Karpas-422 (cell line): ENCODE results near the gene BORCS6. TPM values are rescaled to one million over a fixed set of nuclear protein-coding genes. Genes with fewer than 3 reads are reported as not detected.
"Not testable (repeated sequence)": the region's sequence is repeated elsewhere in the genome, so short reads cannot be mapped to it uniquely, and the experiment has no call there.

Source experiments
- DNase-seq: peaks from one replicate; pipeline ENCODE4 v3.0.0-alpha.2; 2015
- H2AFZ ChIP-seq: fragments of 200-600 bp; sonication (generic); 2 replicates; pipeline ENCODE4 v1.6.1; 2014; ENCODE audit warnings: antibody characterized with exemption, low read length, mixed read lengths
- H3K27ac ChIP-seq: fragments of 200-600 bp; sonication (generic); 2 replicates; pipeline ENCODE4 v1.5.1; 2014; ENCODE audit warnings: mild to moderate bottlenecking, low read length, moderate library complexity
- H3K27me3 ChIP-seq: fragments of 200-600 bp; sonication (generic); 2 replicates; pipeline ENCODE4 v1.6.1; 2014; ENCODE audit warnings: low read length, mixed read lengths
- H3K36me3 ChIP-seq: fragments of 200-600 bp; sonication (generic); 2 replicates; pipeline ENCODE4 v1.6.1; 2014; ENCODE audit warnings: low read length, mixed read lengths; ENCODE audit not compliant: insufficient read depth
- H3K4me1 ChIP-seq: fragments of 200-600 bp; sonication (generic); 2 replicates; pipeline ENCODE4 v1.6.1; 2014; ENCODE audit warnings: mild to moderate bottlenecking, low read length, mixed read lengths
- H3K4me2 ChIP-seq: fragments of 200-600 bp; sonication (generic); 2 replicates; pipeline ENCODE4 v1.6.1; 2014; ENCODE audit warnings: low read length, low read depth, mild to moderate bottlenecking; ENCODE audit not compliant: poor library complexity, severe bottlenecking
- H3K4me3 ChIP-seq: fragments of 200-600 bp; sonication (generic); 2 replicates; pipeline ENCODE4 v1.5.1; 2014; ENCODE audit warnings: mild to moderate bottlenecking, antibody characterized with exemption, low read length, mixed read lengths
- H3K79me2 ChIP-seq: fragments of 200-600 bp; sonication (generic); 2 replicates; pipeline ENCODE4 v1.6.1; 2014; ENCODE audit warnings: mild to moderate bottlenecking, low read length, mixed read lengths
- H3K9ac ChIP-seq: fragments of 200-600 bp; sonication (generic); 2 replicates; pipeline ENCODE4 v1.6.0; 2014; ENCODE audit warnings: low read length
- H3K9me2 ChIP-seq: fragments of 200-600 bp; sonication (generic), shearing (Covaris generic); replicated peaks from 2 replicates; pipeline ENCODE4 v1.6.0; 2014; ENCODE audit warnings: mild to moderate bottlenecking, low read length, moderate library complexity; ENCODE audit not compliant: insufficient read depth
- H3K9me3 ChIP-seq: fragments of 300-700, 200-600 bp; sonication (generic); 2 replicates; pipeline ENCODE4 v1.6.1; 2014; ENCODE audit warnings: low read length, mixed read lengths
- H4K20me1 ChIP-seq: fragments of 200-600 bp; sonication (generic); 2 replicates; pipeline ENCODE4 v1.6.1; 2014; ENCODE audit warnings: mild to moderate bottlenecking, antibody characterized with exemption, low read length, low read depth; ENCODE audit not compliant: insufficient read depth
- total RNA-seq: library from RNA; depleted of rRNA; stranded (reverse); fragments of >200 nt; shearing (Covaris generic); gene quantifications from 2 replicates; pipeline ENCODE4 v1.2.3, GENCODE V29; 2014; ENCODE audit warnings: low replicate concordance

The BORCS6 gene
- total RNA-seq, 1 experiment from 2014 or later: 10.3 TPM

DNA sequence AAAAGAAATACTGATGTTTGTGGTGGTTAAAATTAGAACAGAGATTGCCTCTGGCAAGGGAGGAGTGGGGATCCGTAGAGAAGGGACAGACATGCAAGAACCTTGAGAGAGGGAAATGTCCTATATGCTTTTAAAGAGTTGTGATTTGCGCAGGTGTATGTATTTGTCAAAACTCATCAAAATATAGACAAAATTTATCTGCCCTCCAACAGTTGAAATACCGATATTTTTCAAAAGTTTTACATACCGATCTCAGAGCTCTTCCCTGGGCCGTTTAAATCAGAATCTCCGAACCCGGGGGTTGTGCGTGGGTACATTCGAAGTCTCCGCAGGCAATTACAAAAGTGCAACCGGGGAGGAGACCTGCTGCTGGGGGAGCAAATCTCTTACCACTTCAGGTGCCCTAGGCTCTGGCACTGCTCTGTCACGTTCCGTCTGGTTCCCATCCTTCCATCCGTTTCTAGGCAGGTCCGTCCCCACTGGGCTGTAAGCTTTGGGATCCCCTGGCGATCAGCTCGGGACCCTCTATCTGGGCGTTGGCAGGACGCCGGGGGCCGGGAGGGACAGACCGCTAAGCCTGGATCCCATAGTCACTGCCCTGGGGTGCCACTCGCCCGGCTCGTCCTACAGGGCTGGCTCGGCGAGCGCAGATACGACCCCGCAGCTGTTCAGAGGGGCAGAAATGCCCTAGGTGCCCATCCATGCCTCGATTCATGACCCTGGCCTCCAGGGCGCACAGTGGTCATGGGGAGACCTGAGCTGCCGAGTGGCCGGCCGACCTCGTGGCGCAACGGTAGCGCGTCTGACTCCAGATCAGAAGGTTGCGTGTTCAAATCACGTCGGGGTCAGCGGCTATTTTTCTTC is 4.2 kb downstream of the BORCS6 start:
- Histone ChIP-seq H4K20me1 (peaks cover 12% of the 10 kb centered on the region; the same call in 1 of the 2 replicates), H3K9ac (peak overlapping the region; percentile 73), H2AFZ (peak overlapping the region; percentile 96), H3K9me3 (no peaks in the 10 kb centered on the region), H3K36me3 (no peaks in the 10 kb centered on the region), H3K79me2 (peaks cover 21% of the 10 kb centered on the region), H3K27me3 (no peaks in the 10 kb centered on the region), H3K4me3 (peak overlapping the region; percentile 73), H3K4me1 (peaks cover 31% of the 10 kb centered on the region), H3K4me2 (peak overlapping the region; percentile 99), H3K9me2 (no peaks in the 10 kb centered on the region), H3K27ac (peak overlapping the region; percentile 86)
- DNase-seq: peak; percentile 94

GRCh38 chr17:8176998-8177731 is 12.8 kb downstream of the BORCS6 start:
- Histone ChIP-seq H3K36me3 (no peaks in the 10 kb centered on the region), H2AFZ (peak overlapping the region; percentile 91), H4K20me1 (no peaks in the 10 kb centered on the region), H3K4me2 (peak overlapping the region; percentile 92), H3K4me3 (peak overlapping the region; percentile 99), H3K79me2 (peaks cover 11% of the 10 kb centered on the region), H3K9ac (peak overlapping the region; percentile 96), H3K27ac (peak overlapping the region; percentile 80; the same call in 1 of the 2 replicates), H3K4me1 (peaks cover 37% of the 10 kb centered on the region), H3K27me3 (no peaks in the 10 kb centered on the region), H3K9me2 (no peaks in the 10 kb centered on the region), H3K9me3 (no peaks in the 10 kb centered on the region)
- DNase-seq: no peak

GRCh38 chr17:8176197-8176940 is 13.6 kb downstream of the BORCS6 start, which contains the start of gene TMEM107:
TSS of gene TMEM107 (minus strand) at chr17:8176380. CDS start at chr17:8176286, 94 bp downstream.
- Histone ChIP-seq H3K36me3 (no peaks in the 10 kb centered on the region), H3K27me3 (no peaks in the 10 kb centered on the region), H3K4me1 (peaks cover 37% of the 10 kb centered on the region), H4K20me1 (no peaks in the 10 kb centered on the region), H3K9me2 (no peaks in the 10 kb centered on the region), H3K4me3 (peak within 1 kb of the TSS; percentile 99), H2AFZ (peak within 1 kb of the TSS; percentile 91), H3K9ac (peak within 1 kb of the TSS; percentile 96), H3K27ac (peak within 1 kb of the TSS; percentile 80), H3K9me3 (no peaks in the 10 kb centered on the region), H3K79me2 (peaks cover 11% of the 10 kb centered on the region), H3K4me2 (peak within 1 kb of the TSS; percentile 92)
- peak; percentile 96 for DNase-seq

GRCh38 chr17:8175795-8176196 is 14.2 kb downstream of the BORCS6 start:
- H3K4me1 ChIP-seq: peaks cover 37% of the 10 kb centered on the region
- H3K4me3 ChIP-seq: peak overlapping the region; percentile 99
- H3K9me3 ChIP-seq: no peaks in the 10 kb centered on the region
- H3K27ac ChIP-seq: peak overlapping the region; percentile 80
- H2AFZ ChIP-seq: peak overlapping the region; percentile 91
- H3K27me3 ChIP-seq: no peaks in the 10 kb centered on the region
- H4K20me1 ChIP-seq: no peaks in the 10 kb centered on the region
- peaks cover 11% of the 10 kb centered on the region for H3K79me2 ChIP-seq
- peak overlapping the region; percentile 96 for H3K9ac ChIP-seq
- DNase-seq: peak; percentile 54
- H3K36me3 ChIP-seq: no peaks in the 10 kb centered on the region
- H3K9me2 ChIP-seq: no peaks in the 10 kb centered on the region
- H3K4me2 ChIP-seq: peak overlapping the region; percentile 92

DNA sequence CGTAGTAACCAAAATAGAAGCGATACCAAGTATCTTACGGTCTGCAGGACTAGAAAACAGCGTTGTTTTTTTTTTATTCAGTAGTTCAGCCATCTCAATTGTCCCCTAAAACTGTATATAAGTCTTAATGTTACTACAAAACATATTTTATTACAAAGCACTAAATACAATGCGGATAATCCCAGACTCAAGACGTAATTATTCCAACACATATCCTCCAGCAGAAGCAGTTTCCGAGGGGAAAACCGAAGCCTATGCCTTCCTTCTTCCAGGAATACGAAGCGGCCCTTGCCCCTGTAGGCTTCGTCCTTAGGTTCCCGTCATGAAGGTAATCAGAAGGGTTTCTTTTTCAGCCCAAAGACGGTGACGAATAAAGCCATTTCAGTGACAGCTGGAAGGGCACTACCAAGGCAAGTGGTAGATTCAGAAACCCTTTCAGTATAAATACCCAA is 16.1 kb downstream of the BORCS6 start:
- Histone ChIP-seq H3K27me3 (no peaks in the 10 kb centered on the region), H4K20me1 (no peaks in the 10 kb centered on the region), H3K4me1 (peaks cover 37% of the 10 kb centered on the region), H3K27ac (peak overlapping the region; percentile 88), H2AFZ (no peak overlapping the region), H3K4me2 (peak overlapping the region; percentile 92), H3K9me3 (no peaks in the 10 kb centered on the region), H3K36me3 (no peaks in the 10 kb centered on the region), H3K79me2 (peaks cover 11% of the 10 kb centered on the region), H3K9me2 (no peaks in the 10 kb centered on the region), H3K4me3 (peak overlapping the region; percentile 99), H3K9ac (peak overlapping the region; percentile 71)
- no peak for DNase-seq

GRCh38 chr17:8173056-8173870 is 16.7 kb downstream of the BORCS6 start:
- Histone ChIP-seq H3K4me2 (peak overlapping the region; percentile 92), H3K9ac (peak overlapping the region; percentile 71), H2AFZ (no peak overlapping the region), H3K4me1 (peaks cover 37% of the 10 kb centered on the region), H3K4me3 (peak overlapping the region; percentile 99), H3K36me3 (no peaks in the 10 kb centered on the region), H3K27ac (peak overlapping the region; percentile 88), H3K27me3 (no peaks in the 10 kb centered on the region), H3K9me2 (no peaks in the 10 kb centered on the region), H3K79me2 (peaks cover 11% of the 10 kb centered on the region), H4K20me1 (no peaks in the 10 kb centered on the region), H3K9me3 (no peaks in the 10 kb centered on the region)
- DNase-seq: peak; percentile 96

GRCh38 chr17:8170186-8170585 is 19.8 kb downstream of the BORCS6 start:
- not testable (repeated sequence) for H3K4me2 ChIP-seq, H3K79me2 ChIP-seq, H3K9me3 ChIP-seq, H3K9me2 ChIP-seq, H3K36me3 ChIP-seq, H4K20me1 ChIP-seq, H3K27ac ChIP-seq, H2AFZ ChIP-seq, H3K4me3 ChIP-seq, H3K27me3 ChIP-seq, DNase-seq, H3K9ac ChIP-seq
- peaks cover 24% of the 10 kb centered on the region for H3K4me1 ChIP-seq
